Fibroblast of skin of back (primary cell): ENCODE data around the gene FAM171A1.
"Not testable (repeated sequence)": the region's sequence is repeated elsewhere in the genome, so short reads cannot be mapped to it uniquely, and the experiment has no call there.

Experiments used
- DNase-seq: peaks from one replicate; pipeline ENCODE4 v3.0.0-alpha.2; 2013

The FAM171A1 gene

DNA sequence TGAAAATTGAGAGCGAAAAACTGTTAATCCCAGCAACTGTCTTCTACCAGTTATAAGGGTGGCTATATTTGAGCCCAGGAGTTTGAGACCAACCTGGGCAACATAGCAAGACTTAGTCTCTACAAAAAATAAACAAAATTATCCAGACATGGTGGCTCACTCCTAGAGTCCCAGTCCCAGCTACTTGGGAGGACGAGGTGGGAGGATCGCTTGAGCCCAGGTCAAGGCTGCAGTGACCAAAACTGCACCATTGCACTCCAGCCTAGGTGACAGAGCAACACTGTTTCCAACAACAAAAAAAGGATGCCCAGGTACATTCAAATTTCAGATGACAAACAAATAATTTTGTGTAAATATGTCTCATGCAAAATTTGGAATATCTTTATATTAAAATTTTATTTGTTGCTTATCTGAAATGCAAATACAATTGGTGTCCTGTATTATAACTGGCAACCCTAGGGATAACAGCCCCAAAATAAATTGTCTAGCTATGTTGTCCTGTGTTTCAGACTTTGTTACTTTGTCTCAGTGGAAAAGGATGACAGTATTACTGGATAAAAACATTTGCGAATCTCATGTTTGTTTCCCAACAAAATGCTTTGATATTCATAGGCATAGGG is 26.7 kb downstream of the FAM171A1 start:
- no peak for DNase-seq

GRCh38 chr10:15342970-15343369 is 28.1 kb downstream of the FAM171A1 start:
- no peak for DNase-seq

DNA sequence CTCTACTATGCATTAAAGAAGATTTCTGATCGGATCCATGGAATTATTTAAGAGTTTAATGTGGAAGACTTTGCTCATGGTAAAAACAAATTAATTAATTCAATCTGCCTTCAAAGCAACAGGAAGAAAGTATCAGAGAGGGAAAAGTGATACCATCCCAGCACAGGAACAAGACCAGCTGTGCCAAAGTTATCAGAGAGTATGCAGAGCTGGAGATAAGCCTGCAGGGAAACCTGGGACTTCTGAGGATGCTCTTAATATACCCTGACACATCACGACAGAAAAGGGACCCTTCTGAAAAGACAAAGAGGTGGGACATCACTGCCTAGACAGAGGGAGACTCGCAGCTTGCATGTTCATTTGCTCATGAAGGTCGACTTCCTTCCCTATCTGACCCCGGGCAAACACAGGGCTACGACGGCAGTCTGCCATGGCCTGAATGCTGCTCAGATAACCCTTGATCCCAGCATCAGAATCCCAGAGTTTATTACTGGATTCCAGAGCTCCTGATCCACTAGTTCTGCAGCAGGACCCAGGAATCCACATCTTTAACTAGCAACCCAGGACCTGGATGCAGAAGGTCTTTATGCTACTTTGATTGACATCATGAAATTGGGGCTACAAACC is 29.5 kb downstream of the FAM171A1 start:
- DNase-seq: no peak

DNA sequence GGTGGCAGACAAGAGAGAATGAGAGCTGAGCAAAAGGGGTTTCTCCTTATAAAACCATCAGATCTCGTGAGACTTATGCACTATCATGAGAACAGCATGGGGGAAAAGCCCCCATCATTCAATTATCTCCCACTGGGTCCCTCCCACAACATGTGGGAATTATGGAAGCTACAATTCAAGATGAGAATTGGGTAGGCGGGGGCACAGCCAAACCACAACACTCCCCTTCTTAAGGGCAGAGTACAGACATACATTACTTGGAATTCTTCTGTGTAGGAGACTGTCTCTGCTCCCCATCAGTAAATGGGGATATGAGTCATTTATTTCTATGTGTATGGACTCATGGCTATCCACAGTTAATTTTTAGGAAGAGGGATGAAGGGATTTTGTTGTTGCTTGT is 31.2 kb downstream of the FAM171A1 start:
- no peak for DNase-seq

- not testable (repeated sequence) for DNase-seq
Measured at GRCh38 chr10:15337441-15337923, 33.6 kb downstream of the FAM171A1 start.

DNA sequence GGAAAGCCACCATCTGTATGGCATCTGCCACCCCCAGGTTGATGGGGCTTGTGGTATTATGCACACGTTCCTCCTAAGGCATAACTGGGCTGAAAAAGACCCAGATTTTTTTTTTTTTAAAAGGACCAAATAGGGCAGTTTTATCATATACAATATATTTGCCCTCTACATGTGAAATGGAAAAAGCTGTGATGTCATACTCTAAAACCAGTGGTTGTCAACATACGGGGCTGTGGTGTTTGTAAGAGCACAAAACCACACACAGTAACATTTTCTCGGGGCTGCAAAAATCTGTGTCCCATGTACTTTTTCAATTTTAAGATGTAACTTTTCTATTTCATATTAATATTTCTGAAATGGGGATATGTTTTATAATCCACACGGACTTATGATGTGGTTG is 34.9 kb downstream of the FAM171A1 start:
- no peak for DNase-seq

DNA sequence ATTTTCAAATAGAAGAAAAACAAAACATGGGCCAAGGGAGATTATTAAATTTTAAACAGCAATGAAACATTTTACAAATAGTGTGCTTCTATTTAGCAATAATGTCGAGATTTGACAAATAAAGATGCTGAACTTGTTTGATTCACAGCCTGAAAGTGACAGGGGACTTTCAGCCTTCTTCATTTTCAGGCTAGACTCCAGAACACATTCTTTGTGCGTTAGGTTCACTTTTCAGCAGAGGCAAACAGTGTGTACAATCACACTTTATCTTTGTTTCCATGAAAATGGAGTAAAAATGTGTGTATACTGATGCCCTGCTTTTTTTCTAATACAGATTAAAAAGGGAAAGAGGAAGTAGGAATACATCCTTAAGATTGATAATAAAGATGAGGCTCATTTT is 35.6 kb downstream of the FAM171A1 start:
- DNase-seq: no peak

DNA sequence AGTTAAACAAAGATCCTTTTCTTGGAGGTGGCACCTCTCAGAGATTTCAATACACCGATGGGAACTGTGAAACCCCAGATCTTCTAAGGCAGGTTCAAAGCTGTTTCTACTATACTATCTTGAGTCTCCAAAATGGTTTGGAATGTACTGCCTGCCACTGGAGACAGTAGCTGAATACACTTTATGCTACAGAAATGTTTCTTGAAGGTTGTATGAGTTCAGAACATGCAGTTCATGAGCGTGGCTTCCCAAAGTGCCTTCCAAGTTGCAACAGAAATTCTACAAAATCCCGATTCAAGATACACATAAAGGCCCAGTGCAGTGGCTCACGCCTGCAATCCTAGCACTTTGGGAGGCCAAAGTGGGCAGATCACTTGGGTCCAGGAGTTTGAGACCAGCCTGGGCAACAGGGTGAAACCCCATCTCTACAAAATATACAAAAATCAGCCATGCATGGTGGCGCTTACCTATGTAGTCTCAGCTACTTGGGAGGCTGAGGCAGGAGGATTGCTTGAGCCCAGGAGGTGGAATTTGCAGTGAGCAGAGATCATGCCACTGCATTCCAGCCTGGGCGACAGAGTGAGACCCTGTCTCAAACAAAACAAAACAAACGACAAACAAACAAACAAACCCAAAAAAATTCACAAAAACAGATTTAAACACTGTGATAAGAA is 36.3 kb downstream of the FAM171A1 start:
- no peak for DNase-seq

GRCh38 chr10:15333909-15334649 is 37.0 kb downstream of the FAM171A1 start:
- DNase-seq: no peak

DNA sequence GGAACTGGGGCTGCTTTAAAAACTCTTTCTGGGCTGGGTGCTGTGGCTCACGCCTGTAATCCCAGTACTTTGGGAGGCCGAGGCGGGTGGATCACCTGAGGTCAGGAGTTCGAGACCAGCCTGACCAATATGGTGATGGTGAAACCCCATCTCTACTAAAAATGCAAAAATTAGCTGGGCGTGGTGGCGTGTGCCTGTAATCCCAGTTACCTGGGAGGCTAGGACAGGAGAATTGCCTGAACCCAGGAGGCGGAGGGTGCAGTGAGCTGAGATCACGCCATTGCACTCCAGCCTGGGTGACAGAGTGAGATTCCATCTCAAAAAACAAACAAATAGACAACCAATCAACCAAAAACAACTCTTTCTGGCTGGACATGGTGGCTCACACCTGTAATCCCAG is 37.9 kb downstream of the FAM171A1 start:
- DNase-seq: not testable (repeated sequence)

DNA sequence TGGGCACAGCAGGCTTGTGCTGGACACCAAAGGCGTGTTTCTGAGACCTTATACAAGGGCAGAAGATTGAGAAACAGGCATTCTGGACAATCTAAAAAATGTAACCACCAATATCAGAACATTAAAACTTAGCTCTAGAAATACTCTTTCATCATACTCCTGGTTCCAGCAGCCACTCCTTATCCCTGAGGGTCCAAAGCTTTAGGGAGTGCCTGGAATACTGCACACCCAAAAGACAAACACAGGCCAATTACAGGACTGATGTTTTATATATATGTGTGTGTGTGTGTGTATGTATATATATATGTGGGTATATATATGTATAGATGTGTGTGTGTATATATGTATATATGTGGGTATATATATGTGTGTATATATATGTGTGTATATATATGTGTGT is 39.6 kb downstream of the FAM171A1 start:
- no peak for DNase-seq

DNA sequence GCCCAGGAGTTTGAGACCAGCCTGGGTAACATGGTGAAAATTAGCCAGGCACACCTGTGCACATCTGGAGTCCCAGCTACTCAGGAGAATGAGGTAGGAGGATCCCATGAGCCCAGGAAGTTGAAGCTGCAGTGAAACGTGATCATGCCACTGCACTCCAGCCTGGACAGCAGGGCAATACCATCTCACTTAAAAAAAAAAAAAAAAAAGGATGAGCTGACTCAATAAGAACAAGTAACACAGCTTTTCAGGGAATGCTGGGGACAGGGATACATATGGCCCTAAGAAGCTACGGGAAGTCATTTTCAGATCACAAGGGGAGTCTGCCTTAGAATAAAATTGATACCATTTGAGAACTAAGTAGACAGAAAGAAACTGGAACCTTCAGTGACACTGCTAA is 41.7 kb downstream of the FAM171A1 start:
- DNase-seq: no peak

DNA sequence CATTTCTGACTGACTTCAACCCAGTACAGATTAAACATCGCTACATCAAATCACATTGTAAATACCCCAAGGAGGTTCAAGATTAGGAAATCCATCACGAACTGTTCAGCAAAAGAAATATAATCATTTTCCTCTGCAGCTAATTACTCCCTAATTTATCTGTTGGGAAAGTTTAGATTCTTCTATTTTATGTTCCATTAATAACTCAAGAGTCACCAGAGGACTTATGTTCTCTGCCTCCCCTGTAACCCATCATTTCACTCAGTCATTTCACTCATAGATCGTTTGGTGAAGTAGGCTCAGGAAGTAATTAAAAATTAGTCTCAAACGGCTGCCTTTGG is 45.2 kb downstream of the FAM171A1 start:
- DNase-seq: no peak

GRCh38 chr10:15325243-15325943 is 45.7 kb downstream of the FAM171A1 start:
- DNase-seq: peak; percentile 35

- peak; percentile 27 for DNase-seq
Measured at GRCh38 chr10:15324611-15325010, 46.5 kb downstream of the FAM171A1 start.

- no peak for DNase-seq
Measured at GRCh38 chr10:15324113-15324512, 47.0 kb downstream of the FAM171A1 start.

DNA sequence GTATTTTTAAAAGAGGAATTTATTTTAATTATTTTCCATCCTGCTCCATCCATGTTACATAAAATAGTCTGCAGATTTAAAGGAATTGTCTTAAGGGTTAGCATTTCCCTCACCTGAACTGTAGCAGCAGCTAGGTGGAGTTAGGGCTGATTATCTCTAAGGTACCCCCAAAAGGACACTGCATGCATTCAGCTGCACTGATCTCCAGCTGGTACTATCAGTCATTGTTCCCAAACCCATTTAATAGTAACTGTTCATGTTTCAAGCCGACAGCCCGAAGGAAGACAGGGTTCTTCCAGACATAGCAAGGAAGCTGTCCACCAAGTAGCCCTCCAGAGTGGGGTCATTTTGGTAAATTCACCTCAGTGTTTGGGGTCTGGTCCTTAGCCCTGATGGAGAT is 48.7 kb downstream of the FAM171A1 start:
- DNase-seq: no peak

DNA sequence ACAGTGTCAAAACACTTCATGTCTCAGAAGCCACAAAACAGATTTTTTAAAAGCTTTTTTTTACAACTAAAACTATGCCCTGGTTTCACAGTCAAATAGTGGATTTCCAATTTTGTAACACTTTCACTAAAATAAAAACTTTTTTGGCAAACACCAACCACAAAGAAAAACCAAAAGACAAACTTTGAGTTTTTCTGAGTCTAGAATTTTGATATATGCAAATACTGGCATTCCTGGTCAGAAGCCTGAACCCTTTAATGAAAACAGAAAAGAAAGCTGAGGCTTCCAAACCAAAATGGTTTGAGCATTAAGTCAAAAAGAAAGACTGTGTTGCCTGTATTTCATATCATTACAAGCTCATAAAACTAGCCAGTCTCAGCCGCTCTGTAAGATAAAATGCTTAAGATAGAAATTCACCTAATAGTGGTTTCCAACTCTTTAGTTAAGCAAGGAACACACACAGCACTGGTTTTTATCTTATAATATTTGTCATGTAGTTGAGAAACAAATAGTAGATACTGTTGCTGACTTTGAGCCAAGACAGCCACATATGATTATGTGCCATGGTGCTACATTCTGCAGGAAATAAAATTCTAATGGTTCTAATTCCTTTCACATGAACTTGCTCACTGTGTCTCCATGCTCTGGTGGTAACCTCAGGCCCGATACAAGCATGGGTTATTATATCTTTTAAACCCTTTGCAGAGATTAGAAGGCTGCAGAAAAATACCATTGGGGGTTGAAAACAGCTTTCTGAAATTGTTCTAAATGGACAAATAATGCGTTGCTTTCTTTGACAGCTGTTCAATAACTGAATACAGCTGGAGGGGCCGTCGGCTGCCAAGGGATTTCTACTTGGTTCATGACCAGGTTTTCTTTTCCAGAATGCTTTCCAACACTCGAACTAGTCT is 49.4 kb downstream of the FAM171A1 start:
- peak; percentile 44 for DNase-seq

- DNase-seq: peak; percentile 48
Measured at GRCh38 chr10:15320522-15321203, 50.4 kb downstream of the FAM171A1 start.

GRCh38 chr10:15320118-15320517 is 51.0 kb downstream of the FAM171A1 start:
- no peak for DNase-seq

GRCh38 chr10:15316871-15317464 is 54.1 kb downstream of the FAM171A1 start:
- DNase-seq: no peak
